Prostate gland (tissue), 2 donors: ENCODE results near the gene MT1H.

Source experiments
- POLR2A ChIP-seq: fragments of 450-650 bp; IDR thresholded peaks from one replicate; pipeline ENCODE4 v1.6.1; 2016; ENCODE audit warnings: antibody characterized with exemption, mild to moderate bottlenecking
- POLR2AphosphoS5 ChIP-seq: sonication (generic); formaldehyde crosslinking; IDR thresholded peaks from one replicate; pipeline ENCODE4 v1.6.1; 2017; ENCODE audit warnings: antibody characterized with exemption
- TF ChIP-seq, protein P1 (sequence below), 4 experiments: fragments of 200-600 bp in 2 of 4; fragments of 450-650 bp in 2 of 4; sonication (generic) in 2 of 4; IDR thresholded peaks; 1 replicate in 3 of 4; 2 replicates in 1 of 4; pipeline ENCODE4 v1.5.1; 2016 to 2019; ENCODE audit warnings: antibody characterized with exemption in 4 of 4, mild to moderate bottlenecking in 2 of 4, moderate library complexity in 2 of 4

DNA sequence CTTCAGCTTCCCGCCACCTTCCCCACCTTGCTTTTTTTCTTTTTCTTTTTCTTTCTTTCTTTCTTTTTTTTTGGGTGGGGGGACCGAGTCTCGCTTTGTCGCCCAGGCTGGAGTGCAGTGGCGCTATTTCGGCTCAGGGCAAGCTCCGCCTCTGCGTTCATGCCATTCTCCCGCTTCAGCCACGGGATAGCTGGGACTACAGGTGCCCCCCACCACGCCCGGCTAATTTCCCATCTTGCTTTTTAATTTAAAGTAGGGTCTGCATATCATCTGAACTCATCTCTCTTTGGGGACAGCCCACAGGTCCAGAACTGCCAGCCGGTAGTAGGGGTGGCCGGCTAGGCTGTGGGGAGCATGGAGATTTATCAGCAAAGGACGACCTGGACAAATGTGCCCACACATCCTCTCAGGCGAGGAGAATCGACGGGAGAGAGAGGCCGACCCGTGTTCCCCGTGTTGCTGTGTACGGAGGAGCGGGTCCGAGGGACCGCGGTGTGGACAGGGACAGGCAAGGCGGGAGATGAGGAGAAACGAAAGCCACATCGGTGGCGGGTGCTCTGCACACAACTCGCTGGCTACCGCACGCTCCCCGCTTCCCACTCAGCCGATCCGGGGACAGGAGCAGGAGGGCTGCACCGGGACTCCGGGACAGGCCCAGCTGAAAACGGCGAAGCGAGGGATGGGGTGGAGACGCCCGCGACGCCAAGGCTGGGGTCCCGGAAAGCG, 34.7 kb upstream of the MT1H start:
- TF ChIP-seq, protein P1, sequence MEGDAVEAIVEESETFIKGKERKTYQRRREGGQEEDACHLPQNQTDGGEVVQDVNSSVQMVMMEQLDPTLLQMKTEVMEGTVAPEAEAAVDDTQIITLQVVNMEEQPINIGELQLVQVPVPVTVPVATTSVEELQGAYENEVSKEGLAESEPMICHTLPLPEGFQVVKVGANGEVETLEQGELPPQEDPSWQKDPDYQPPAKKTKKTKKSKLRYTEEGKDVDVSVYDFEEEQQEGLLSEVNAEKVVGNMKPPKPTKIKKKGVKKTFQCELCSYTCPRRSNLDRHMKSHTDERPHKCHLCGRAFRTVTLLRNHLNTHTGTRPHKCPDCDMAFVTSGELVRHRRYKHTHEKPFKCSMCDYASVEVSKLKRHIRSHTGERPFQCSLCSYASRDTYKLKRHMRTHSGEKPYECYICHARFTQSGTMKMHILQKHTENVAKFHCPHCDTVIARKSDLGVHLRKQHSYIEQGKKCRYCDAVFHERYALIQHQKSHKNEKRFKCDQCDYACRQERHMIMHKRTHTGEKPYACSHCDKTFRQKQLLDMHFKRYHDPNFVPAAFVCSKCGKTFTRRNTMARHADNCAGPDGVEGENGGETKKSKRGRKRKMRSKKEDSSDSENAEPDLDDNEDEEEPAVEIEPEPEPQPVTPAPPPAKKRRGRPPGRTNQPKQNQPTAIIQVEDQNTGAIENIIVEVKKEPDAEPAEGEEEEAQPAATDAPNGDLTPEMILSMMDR (IDR thresholded peaks at IDR 0.05) = no peak
- no peak for TF ChIP-seq POLR2A
- TF ChIP-seq POLR2AphosphoS5 = no peak
